Colon (tissue), 2 donors: ENCODE results near the gene PIGZ.
"Not testable (repeated sequence)": the region's sequence is repeated elsewhere in the genome, so short reads cannot be mapped to it uniquely, and the experiment has no call there.

ENCODE experiments used
- FAIRE-seq: peaks from 2 replicates; lab custom pipeline; 2012; peaks lifted over from hg19 to GRCh38; lab: Jason Lieb, UNC
- donor health status: control.
- donor health status: control.

Gene PIGZ

DNA sequence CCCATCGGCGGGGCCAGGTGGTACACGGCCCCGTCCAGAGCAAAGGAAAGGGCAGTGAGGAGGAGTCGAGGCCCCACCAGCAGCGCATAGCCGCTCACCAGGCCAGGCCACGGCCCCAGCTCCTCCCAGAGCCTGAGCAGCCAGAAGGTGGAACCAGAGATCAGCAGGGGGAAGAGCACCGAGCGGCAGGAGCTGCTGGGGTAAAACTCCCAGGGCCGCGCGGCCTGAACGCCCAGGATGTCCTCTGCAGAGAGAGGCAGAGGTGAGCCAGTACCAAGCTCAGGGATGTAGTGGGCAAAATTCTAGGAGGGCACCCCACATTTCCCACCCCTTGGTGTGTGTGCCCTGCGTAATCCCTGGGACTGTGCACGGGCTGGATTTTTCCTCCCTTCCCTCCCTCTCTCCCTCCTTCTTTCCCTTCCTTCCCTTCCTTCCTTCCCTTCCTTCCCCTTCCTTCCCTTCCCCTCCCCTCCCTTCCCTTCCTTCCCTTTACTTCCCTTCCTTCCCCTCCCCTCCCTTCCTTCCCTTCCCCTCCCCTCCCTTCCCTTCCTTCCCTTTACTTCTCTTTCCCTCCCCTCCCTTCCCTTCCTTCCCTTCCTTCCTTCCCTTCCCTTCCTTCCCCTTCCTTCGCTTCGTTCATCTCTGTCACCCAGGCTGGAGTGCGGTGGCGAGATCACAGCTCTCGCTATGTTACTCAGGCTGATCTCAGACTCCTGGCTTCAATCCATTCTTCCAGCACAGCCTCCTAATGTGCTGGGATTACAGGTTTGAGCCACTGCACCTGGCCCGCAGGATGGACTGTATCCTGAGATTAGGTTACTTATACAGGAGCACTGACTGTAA lies 20.0 kb downstream of the PIGZ start:
- FAIRE-seq, result no peak

GRCh38 chr3:196947860-196948441 lies 20.7 kb downstream of the PIGZ start:
- FAIRE-seq, result no peak

DNA sequence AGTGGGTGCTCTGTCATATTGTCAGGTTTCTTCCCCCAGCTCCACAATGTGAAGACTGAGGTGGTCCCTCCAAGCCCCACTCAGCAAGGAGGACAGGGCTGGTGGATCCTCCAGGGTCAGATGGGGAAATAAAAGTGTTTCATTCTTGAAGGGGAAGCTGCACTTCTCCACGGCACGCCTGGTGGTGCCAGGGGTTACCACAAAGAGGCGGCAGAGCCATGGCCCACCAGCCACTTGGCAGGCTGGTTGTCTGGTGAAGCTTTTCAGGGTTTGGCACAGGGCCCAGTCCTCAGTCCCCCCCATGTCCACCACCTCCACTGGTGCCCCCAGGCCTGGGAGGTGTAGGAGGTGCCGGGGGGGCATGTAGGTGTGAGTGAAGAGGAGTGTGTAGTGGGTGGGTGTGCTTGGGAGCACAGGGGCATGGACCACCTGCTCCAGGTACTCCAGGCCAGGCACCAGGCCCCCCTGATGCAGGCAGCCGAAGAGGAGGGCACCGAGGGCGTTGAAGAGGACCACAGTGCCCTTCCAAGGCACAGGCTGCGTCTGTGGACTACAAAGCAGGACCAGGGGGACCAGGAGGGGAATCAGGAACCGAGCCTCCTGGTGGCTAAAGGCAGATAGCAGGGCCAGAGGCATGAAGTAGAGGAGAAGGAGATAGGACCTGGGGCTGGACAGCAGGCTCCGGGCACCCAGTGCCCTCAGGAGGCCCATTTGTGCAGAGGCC lies 21.3 kb downstream of the PIGZ start:
- FAIRE-seq, result no peak

- FAIRE-seq, result not testable (repeated sequence)
Measured at GRCh38 chr3:196944037-196944790, 24.4 kb downstream of the PIGZ start.

DNA sequence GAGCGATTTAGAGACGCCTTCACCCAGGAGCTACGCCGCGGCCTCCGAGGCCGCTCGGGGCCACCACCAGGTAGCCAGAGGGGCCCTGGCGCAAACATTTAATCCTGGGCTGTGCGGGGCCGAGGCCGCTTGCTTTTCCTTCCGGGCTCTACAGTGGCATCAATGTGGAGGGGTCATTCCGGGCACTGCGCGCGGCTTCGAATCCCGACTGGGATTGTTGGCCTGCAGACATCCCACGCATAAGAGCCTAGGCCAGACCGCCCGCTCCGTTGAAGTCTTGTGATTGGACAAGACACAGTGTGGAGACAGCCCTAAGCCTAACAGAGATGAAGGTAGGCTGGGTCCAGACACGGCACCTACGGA lies 25.7 kb downstream of the PIGZ start:
- no peak for FAIRE-seq

DNA sequence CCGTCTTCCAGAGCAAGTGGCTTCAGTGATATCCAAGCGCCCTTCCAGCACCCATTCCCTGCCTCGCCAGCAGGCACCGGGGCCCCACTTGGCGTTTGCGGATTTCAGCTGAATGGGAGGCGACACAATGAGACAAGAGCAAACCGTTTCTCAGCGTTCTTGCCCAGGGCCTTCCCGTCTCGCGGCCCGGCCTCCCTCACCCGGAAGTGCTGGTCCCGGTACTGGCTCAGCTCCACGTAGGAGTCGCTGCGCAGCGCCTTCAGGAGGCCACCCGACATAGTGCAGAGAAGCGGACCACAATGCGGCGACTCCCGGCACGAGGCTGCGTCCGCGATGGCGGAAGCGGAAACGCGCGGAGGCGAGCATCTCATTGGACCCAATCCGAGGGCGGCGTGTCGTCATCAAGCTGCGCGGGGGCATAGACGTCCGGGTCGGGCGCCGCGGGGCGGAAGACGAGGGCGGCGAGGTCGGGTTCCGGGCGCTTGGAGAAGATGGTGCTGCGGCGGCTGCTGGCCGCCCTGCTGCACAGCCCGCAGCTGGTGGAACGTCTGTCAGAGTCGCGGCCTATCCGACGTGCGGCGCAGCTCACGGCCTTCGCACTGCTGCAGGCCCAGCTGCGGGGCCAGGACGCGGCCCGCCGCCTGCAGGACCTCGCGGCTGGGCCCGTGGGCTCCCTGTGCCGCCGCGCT lies 26.3 kb downstream of the PIGZ start, which contains the start of gene NCBP2:
Gene NCBP2 (minus strand): TSS at position 303 of the 689 bp plus-strand sequence. CDS start 25 bp downstream, at position 278.
- FAIRE-seq, result no peak

GRCh38 chr3:196941729-196942225 lies 26.9 kb downstream of the PIGZ start:
- FAIRE-seq, result no peak

- no peak for FAIRE-seq
Measured at GRCh38 chr3:196938576-196938975, 30.1 kb downstream of the PIGZ start.

DNA sequence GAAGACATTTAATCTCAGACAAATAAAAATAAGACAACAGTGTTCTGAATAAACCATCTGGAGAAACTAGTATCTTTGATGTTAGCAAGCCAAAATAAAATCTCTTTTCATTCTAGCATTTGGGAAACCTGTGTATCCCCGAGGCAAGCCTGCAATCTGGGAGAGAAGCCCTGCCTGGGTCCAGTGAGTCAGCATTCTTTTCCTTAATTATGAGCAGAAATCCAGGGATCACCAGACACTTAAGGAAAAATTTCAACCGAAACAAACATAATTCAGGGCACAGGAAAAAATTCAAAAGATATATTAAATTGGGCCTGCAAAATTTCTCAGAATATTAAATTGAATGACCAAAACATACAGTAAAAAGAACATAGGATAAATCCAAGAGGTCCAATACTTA lies 30.5 kb downstream of the PIGZ start:
- FAIRE-seq, result no peak

DNA sequence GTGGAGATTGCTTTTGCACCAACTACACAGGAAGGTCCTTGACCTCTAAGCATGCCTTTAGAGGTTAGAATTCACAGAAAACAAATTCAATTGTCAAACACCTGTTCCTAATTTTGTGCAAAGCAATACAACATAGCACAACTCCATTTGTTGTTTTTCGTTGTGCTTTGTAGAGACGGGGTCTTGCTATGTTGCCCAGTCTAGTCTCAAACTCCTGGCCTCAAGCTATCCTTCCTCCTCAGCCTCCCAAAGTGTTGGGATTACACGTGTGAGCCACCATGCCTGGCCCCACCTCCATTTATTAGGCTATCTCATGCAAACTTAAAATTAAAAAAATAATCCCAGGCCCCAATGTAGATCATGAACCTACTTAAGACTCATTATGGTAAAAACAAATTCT lies 32.3 kb downstream of the PIGZ start:
- no peak for FAIRE-seq

DNA sequence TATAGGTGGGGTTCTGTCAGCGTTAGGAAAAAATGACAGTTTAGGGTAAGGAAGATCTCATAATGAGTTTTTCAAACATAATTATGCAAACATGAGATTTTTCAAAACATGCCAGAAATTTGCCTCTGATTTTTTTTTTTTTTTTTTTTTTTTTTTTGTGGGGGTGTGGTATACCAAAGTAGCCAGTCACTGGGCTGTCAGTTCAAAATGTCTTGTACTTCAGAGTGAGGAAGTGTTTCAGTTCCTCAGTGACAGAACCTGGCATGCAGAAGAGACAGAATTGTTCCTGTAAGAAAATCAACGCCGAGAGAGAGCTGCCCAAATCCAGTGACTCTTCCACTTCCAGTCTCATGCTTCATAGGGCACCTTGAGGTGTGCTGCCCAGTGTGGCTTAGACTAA lies 36.0 kb downstream of the PIGZ start:
- no peak for FAIRE-seq

DNA sequence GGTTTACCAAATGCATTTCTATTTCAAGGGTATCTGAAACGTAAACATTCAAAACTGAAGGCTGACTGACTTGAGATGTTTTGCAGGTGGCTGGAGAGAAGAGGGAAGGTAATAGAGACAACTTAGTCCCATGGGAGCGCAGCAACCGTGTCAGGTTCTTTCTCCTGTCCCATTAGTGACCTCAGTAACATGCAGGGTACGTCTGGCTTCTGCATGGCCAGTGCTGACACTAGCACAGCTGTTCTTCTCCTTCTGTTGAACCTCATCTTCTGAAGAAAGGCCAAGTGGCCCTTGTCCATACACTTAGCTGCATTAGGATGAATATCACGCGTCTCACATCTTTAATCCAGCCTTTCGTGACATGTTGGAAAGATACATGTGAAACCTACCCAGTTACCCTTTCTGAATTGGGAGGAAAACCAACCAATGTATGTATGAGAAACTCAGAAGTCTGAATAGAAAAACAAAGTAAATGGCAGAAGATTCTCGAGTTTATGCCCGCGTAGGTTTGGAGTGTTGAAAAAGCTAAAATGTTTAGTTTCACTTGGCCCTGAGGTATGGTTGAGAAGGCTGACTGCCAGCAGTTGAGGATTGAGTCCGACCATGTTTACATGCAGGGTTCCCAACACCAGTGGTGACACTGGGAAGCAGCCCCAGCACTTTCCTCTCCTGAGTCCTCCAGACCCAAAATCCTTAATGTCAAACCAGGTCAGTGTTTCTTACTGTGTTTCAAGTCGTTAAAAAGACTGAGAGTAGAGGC lies 36.6 kb downstream of the PIGZ start:
- no peak for FAIRE-seq

GRCh38 chr3:196931157-196931556 lies 37.5 kb downstream of the PIGZ start:
- no peak for FAIRE-seq

GRCh38 chr3:196927571-196928453 lies 40.8 kb downstream of the PIGZ start:
- no peak for FAIRE-seq

- no peak for FAIRE-seq
Measured at GRCh38 chr3:196920733-196921132, 47.9 kb downstream of the PIGZ start.

DNA sequence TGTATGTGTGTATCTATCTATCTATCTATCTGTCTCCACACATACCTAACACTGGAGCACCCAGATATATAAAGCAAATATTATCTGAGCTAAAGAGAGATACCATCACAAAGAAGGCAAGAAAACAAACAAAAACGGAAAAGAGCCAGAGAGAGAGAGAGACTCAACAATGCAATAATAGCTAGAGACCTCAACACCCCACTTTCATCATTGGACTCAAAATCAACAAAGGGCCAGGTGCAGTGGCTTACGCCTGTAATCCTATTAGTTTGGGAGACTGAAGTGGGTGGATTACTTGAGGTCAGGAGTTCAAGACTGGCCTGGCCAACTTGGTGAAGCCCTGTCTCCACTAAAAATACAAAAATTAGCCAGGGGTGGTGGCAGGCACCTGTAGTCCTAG lies 49.7 kb downstream of the PIGZ start:
- no peak for FAIRE-seq

GRCh38 chr3:196916995-196917394 lies 51.6 kb downstream of the PIGZ start:
- no peak for FAIRE-seq

GRCh38 chr3:196916221-196916620 lies 52.4 kb downstream of the PIGZ start:
- FAIRE-seq, result no peak

DNA sequence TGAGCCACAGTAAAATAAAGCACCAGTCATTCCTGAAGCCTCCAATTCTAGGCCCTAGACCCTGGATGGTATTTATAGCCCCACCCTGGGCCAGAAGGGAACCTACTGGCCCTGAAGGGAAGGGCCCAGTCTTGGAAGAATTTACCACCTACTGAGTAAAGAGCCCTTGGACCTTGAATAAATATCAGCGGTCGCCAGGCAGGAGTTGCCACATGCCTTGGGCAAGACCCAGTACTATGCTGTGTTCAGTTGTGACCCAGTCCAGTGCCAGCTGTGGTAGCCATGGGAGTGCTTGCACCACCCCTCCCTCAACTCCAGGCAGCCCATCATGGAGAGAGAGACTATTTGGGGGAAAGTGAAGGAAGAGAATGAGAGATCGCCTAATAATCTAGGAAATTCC lies 53.3 kb downstream of the PIGZ start:
- no peak for FAIRE-seq

DNA sequence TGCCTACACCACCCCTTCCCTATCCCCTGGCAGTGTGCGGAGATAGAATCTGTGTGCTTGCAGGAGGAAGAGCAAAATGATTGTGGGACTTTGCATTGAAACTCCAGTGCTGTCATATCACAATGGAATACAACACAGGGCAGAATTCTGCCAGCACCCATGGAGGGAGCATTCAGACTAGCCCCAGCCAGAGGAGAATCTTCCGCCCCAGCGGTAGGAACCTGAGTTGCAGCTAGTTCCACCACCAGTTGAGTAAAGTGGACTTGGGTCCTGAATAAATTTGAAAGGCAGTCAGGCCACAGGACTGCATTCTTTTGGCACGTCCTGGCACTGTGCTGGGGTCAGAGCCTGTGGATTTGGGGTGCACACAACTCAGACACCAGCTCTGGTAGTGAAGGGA lies 53.8 kb downstream of the PIGZ start:
- FAIRE-seq, result no peak
